ENCODE results near the gene ELOVL5.

The ELOVL5 gene

DNA sequence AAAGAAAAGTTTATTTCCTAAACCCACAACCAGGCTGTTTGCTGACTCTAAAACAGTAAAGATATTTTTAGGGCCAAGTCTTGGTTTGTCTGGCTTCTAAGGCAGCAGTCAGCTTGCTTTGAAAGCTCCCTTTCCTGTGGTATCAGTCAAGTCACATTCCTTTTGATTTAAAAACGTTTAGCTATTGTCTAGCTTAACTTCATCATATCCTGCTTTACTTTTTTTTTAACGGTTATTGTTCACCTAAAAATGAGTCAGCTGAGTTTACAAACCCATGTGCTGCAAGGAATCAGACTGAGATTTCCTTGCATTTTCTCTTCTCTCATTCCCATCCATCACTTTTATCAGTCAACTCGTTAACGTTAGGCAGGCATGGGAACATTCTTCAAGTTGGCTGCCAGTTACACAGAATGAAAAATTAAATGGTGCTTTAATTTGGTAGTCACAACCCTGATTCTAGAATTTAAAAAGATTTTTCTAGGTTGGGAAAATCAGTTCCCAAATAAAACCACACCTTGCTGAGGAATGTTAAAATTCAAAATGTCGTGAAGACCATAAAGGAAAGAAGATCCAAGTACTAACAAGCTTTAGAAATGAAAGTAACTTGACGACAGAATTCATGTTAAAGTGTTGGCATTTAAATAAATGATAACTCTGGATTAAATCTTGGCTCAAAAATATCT is 45.9 kb downstream of the ELOVL5 start:
- DNase-seq = no peak

DNA sequence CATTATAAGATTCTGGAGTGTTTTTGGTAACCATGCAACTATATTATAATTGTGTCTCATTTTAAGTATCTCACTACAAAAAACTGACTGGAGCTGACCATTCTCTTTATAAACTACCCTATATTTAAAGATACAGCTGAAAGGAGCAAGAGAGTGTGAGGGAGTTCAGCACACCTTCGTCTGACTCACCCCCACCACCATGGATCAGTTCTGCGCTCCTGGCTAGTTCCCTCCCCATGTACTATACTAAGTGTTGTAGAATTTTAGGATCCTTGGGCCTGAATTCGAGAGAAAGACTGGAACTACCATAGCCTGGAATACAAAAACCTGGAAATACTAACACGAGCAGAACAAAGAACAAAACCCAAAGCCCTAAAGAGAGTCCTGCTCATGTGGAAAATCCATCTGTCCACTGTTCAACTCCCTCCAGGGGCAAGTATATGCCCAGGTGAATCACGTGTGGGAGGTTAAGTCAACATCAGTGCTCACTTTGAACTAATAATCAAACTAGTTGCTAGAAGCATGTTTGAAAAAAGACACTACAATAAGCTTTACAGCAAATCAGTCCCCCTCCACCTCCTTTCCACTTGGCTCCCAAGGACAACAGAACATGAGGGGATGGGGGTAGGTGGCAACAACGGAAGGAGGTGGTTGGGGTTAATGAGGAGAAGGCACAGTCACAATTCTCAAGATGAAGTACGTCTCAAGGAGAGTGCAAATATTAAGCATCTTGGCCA is 46.8 kb downstream of the ELOVL5 start:
- DNase-seq = no peak

DNA sequence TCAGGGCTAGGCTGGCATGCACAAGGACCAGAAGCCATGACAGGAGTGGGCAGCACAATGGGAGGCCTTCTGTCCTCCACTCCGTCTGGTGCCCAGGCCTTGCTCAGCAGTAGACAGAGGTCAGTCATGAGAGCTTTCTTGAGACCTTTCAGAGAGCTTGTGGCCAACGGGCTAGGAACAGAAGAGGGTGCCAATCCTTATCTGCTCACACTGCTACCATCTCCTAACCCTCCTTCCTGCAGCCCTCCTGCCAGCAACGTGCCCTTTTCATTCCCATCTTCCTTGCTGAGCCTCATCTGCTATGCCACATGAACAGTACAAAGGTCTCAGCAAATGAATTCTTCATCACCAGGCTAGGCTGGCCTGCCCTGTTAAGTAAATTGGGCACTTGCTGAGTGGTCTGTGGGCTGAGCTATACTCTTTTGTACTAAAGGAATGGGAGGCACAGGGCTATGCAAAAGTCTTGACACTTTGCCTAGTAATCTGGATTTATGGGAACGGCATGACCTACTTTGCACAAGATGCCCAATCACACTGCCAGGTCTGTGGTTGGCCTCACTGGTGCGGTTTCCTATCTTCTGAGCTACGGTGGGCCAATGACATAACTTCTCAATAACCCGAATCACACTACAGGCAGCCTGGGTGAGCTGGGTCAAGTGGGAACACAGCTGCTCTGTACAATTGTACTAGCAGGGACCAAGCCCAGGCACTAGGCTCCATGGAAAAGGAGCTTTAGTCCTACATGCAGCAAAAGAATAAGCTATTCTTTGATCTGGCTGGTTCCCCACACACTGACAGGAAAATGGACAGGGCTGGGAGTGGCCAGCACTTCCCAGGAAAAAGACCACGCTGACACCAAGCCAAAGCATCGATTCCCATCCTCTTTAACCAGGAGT is 47.8 kb downstream of the ELOVL5 start:
- DNase-seq = no peak

DNA sequence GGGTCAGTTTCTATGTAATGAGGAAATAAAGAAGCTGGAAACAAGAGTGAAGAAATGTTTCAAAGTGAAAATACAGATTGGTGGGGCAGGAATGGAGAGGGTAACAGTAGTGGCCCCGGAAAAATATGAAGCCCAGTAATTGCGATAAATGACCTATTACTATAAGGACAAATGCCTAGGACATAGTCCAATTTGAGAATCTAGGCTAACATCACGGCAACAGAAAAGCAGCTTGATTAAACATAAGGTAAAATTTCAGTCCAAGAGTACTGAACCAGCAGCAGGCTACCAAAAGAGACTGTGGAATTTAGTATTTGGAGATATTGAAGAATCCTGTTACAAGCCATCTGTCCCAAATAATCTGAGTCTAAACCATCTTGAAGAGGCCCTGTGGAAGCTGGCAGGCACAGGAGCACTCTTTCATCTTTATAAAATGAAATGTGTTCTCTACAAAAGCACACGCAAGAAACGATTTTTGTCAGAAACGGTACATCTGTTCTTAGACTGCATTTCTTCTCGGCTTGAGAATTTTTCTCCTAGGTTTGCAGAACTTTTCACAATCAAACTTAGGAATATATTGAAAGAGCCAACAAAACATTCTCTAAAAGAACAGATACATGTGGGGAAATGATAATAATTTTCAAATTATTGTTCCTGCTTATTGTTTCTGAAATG is 49.3 kb downstream of the ELOVL5 start:
- no peak for DNase-seq

DNA sequence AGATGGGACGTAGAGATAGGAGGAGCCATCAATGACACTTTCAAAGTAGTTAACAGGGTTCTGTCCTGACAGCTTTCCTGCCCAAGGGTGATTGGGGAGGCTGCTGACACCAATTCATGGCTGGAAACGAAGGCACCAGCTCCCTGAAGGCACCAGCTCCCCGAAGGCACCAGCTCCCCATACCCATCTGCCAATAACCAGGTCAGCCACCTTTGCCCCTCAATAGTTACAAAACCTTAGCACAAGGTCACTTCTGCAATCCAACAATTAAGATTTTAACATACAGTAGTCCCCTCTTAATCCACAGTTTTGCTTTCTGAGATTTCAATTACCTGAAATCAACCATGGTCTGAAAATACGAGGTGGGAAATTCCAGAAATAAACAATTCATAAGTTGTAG is 51.7 kb downstream of the ELOVL5 start:
- DNase-seq = no peak

DNA sequence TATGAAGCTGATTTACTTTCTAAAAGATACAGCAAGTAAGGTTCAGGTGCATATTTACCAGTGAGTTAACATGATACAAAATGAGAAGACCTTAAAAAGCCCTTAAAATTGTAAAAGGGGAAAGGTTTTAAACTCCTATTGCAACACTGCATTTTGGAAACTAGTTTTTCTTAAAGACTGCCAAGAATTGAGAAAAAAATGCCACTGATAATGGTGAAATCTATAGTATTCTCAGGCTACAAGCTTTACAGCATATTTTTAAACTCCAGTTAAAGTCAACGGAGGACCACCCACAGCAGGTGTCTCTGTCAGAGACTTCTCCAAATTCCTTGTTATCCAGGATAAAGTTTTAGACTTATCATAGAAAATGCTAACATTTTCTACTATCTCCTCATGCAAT is 53.6 kb downstream of the ELOVL5 start:
- DNase-seq = no peak

DNA sequence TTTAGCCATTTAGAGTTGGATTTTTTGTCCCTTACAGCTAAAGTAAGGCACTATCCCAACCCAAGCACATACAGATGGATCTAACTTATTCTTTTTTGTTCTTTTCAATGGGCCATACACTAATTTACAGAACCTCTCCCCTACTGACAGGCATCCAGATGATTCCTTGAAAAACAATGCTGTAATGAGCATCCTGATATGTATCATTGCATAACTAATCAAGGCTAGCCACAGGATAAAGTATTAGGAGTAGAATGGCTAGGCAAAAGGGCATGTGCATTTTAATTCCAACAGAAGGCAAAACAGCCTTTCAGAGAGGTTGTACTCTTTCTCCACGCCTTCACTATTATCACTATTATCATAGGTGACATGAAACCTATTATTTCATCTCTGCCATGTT is 54.1 kb downstream of the ELOVL5 start:
- no peak for DNase-seq

DNA sequence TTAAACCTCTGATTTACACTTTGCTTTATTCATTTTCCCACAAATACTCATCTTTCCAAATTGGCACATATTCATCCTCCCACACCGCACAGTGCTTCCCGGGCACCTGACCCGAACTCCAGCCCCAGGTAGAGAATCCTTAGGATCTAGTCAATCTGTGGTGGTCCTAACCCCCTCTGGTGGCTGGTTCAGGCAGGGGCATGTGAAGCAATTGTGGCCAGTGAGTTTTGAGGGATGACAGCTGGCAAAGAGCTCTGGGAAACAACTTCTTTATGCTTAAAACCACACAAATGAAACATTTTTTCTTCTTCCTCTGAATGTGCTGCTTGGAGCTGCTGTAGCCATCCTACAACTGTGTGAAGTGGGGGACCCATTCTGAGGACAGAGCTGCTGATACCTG is 54.7 kb downstream of the ELOVL5 start:
- DNase-seq = no peak

DNA sequence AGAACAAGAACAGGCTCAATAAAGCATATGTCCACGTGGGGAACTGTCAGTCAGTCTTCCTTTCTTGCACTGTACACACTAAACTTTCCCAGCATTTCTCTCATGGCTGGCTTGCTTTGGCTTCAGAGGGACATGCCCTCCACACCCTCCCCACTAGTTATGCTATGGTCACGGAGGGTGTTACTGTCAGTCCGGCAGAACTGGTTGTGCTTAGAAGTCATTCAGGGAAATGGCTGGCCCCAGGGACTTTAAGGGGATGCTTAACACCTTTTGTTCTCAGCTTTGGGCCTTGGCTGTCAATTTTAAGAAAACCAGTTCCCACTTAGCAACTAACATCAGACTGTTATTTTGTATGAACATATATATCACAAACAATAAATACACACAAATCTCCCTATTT is 55.1 kb downstream of the ELOVL5 start:
- DNase-seq = no peak

DNA sequence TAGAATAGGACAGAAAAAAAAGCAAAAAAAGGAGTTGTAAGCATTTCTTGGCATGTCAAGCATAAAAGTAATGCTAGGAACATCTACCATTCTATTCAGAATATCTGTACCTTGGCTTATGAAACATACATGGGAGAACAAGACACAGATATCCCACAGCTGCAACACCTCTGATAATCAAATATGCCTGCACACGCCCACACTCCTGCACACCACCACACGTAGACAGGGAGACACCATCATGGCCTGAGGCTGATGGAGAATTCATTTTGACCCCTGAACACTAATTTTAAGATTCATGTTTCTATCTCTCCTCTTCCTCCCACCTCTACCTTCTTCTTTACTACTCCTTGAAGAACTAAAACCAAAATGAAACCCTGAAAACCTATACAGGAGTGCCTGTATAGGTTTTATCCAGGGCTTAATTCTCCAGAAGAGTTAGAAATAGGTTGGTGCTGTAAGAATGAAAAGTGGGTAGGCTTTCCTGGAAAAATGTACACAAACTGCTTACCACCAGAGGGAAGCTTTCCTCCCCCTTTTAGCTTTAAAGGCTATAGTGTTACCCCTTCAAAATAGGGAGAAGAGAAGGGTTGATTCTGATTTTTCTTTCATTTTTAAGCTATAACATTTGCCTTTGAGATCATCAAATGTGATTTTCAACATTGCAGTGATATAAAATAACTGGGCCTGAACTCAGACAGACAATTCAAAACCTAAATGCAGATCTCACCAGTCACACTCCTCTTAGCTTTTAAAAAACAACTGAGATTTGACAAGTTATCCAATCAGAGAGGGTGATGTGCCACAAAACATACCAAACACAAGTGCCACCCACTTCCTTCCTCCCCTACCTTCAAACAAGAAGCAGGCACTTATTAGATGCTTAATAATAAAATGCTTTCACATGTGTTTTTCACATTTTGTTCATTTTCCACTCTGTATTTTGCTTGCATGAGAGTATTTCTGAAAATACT is 57.9 kb downstream of the ELOVL5 start:
- no peak for DNase-seq

DNA sequence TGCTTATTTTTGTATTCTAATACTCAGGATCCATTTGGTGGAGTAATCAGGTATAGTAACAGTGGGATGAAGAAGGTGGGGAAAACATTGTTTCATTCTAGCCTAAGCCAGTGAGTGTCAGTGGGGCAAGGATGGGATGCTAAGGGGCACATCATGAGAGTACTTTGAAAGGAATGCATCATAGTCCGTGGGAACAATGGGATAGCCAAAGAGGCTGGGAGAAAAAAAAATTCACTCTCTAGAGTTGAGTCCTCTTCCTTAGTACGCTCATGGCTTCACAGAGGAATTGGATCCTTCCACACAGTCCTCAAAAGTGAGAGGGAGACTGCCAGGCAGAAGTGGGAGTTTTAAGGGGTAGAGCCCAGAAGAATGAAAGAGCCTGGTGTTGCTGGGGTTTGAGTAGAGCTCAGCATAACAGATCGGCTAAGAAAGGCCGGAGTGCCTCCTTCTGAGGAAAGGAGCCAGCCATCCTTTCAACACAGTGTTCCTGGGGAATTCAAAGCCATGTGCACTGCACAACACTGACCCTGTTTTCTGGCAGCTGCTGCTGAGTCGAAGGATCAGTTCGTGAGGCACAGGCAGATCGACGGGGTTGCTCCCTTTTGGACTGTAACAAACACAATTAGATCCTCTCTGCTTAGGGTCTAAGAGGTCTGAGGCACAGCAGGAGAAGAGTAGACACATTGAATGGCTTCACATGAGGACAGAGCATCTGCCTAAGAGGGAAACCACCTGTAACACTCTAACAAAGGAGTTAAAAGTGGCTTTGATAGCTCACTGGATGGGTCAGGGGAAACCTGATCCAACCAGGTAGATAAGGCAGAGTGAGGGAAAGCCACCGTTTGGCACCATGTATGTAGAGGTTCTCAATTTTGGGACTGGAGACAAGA is 61.2 kb downstream of the ELOVL5 start:
- DNase-seq = no peak

DNA sequence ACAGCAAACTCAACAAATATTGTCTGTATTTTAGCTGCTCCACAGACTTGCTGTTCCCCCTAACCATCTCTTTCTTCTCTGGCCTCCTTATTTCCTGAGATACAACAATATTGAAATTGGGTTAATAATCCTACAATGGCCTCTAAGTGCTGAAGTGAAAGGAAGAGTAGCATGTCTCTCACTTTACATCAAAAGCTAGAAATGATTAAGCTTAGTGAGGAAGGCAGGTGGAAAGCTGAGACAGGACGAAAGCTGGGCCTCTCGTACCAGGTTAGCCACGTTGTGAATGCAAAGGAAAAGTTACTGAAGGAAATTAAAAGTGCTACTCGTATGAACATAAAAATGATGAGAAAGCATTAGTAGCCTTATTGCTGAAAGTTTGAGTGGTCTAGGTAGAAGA is 63.8 kb downstream of the ELOVL5 start:
- DNase-seq = no peak

DNA sequence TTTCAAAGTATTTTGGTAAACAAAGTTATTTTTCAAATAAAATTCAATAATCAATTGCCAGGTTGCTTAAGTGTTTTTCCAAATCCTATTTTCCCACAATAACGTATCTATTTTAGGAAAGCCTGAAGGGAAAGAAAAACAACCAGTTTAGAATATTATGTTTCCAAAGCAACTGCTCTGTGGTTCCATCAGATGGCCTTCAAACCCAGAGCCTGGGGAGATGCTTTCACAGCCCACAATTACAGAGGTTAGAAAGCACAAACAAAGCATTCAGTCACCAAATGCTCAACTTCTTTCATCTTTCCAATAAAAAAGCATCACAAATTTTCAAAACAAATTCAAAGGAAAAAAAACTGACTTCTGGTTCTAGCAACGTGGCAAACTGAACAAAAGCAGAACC is 66.0 kb downstream of the ELOVL5 start:
- no peak for DNase-seq

DNA sequence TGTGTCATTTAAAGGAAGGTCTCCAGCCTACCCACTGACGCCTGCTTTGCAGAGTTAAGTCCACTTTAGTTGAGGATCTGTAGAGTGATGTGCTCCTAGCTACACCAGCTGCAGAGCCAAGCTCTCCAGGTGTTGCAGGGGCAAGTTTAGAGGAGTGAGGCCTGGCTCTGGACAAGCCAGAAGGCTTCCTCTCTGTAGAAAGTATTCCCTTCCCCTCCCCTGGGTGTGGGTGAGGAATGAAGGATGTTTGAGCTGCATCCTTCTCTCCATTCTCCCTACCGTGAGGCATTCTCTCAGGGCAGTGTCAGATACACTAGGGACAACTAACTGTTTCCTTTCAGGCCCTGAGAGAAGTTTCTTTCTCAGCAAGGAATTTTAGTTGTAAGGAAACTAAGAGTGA is 66.5 kb downstream of the ELOVL5 start:
- DNase-seq = no peak

DNA sequence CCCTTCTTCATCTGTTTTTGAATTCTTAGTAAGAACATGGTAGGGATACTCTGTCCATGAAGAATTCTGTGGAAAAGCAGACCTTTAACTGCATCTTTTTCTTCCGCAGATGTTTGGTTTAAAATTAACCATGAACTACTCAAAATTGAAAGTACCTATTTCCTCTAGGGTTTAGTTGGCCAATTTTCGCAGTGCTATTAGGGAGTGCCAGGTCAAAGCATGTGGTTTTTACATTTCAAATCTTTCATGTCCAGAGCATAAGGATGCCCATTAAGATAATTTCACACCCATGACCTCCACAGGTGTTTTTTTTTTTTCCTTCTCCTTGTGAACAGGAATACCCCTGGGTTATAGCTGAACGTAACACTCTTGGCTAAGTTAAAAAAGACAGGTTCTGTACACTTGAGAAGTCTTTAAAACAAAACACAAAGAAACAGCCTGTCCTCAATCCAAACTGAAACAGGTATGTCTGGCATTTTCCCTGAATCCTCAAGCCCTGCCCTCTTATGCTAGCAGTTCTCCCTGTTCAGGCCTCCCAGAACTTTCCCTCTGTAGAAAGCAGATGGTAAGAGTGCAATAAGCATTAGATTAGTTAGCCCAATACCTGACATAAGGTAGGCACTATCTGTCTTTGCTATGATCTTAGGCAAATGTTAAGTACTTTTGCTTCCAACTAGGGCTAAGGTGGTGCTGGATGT is 67.1 kb downstream of the ELOVL5 start:
- DNase-seq = no peak

DNA sequence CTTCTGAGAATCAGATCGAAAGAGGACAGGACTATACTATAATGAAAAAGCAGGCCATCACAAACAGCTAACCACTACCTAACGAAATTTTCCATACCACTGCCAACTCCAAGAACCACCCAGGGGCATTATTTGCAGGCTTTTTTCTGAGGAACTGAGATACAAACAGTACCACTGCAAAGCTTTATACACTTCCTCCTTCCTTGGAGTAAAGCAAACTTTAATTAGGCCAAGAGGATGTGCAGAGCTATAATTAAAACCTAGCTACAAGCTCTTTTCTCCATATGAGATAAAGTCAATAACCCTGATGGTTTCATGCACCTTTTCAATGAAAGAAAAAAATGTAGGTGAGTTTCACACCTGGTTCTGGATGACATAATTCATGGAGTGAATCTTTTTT is 68.5 kb downstream of the ELOVL5 start:
- DNase-seq = no peak

DNA sequence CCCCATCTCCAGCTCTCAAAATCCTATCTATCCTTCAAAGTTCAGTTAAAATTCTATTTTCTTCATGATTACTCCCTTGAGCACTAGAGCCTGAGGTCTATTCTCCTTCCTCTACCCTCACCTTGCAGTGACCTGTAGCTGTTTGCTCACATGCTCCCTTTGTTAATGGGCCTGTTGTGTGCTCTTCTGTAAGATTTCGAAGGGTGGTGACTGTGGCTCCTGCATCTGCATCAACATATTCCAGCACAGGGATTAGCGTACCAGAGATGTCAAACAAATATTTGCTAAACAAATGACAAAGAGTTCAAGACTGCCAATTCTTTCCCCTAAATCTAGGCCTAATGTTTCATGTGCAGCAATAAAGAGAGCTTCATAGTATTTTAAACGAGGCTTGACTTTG is 69.5 kb downstream of the ELOVL5 start:
- no peak for DNase-seq

DNA sequence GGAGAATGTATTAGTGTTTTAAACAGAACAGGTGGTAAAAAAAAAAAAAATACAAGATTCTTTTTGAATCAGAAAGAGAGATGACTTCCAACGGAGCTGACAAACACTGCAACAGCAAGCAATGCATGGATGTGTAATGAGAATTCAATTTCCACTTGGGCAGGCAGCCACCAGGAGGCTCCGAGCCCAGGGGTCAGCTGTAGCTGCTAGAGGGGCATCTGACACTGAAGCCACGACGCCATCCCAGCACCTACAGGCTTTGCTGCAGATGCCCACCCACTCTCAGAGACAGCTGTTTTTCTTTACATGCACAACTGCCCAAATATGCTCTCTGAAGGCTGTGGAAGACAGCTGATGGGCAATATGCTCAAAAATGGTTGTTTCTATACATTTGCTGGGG is 75.4 kb downstream of the ELOVL5 start:
- no peak for DNase-seq

DNA sequence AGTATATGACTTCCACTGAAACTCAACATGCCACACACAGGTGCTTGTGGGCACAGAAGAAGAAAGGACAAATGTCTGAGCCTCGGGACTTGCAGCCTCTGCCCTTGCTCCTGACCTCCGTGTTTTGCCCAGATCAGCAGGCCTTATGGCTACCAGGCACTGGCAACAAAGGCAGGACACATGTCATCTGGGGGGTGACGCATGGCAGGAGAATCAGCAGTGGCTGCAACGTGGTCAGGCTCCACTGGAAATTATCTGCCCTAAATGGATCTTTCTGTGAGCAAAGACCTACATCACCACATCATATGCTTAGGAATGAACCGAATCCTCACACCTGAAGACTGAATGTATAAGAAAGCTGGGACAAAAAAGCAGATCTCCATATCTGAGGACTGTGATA is 78.9 kb downstream of the ELOVL5 start:
- no peak for DNase-seq
